H9 (cell line): ENCODE results near the gene PHOX2A. TPM values are rescaled to one million over a fixed set of nuclear protein-coding genes. Genes with fewer than 3 reads are reported as not detected.
A peak's percentile ranks its signal among the peaks of the same experiment; 100 is the strongest.

ENCODE experiments used
- DNase-seq: peaks from one replicate; pipeline ENCODE4 v3.0.0-alpha.2; 2017
- H2AFZ ChIP-seq: one replicate; pipeline ENCODE4 v1.6.1; 2013; ENCODE audit warnings: mild to moderate bottlenecking, low read length, control low read depth, moderate library complexity
- H2AK5ac ChIP-seq: 2 replicates; pipeline ENCODE4 v1.6.1; 2013; ENCODE audit warnings: low read length, control low read depth, mixed read lengths; ENCODE audit not compliant: insufficient read length
- H2BK120ac ChIP-seq: one replicate; pipeline ENCODE4 v1.6.1; 2013; ENCODE audit warnings: low read depth, mild to moderate bottlenecking, low read length, control low read depth, inconsistent platforms; ENCODE audit not compliant: poor library complexity, severe bottlenecking
- H2BK12ac ChIP-seq: 2 replicates; pipeline ENCODE4 v1.6.1; 2013; ENCODE audit warnings: low read length, control low read depth, mixed read lengths, low read depth; ENCODE audit not compliant: insufficient read length
- H2BK15ac ChIP-seq: 2 replicates; pipeline ENCODE4 v1.6.1; 2013; ENCODE audit warnings: low read depth, low read length, control low read depth
- H2BK20ac ChIP-seq: one replicate; pipeline ENCODE4 v1.6.1; 2013; ENCODE audit warnings: low read depth, mild to moderate bottlenecking, low read length, control low read depth, inconsistent platforms; ENCODE audit not compliant: poor library complexity, severe bottlenecking
- H2BK5ac ChIP-seq: 2 replicates; pipeline ENCODE4 v1.6.1; 2013; ENCODE audit warnings: low read length, control low read depth, mixed read lengths; ENCODE audit not compliant: insufficient read length
- H3K14ac ChIP-seq: 2 replicates; pipeline ENCODE4 v1.6.1; 2013; ENCODE audit warnings: low read length, control low read depth; ENCODE audit not compliant: insufficient read depth
- H3K18ac ChIP-seq: 2 replicates; pipeline ENCODE4 v1.6.1; 2013; ENCODE audit warnings: low read depth, mild to moderate bottlenecking, mixed read lengths, low read length, control low read depth; ENCODE audit not compliant: insufficient read length
- H3K23ac ChIP-seq: 2 replicates; pipeline ENCODE4 v1.6.1; 2013; ENCODE audit warnings: low read length, control low read depth, mixed read lengths, low read depth; ENCODE audit not compliant: insufficient read length
- H3K23me2 ChIP-seq: 2 replicates; pipeline ENCODE4 v1.6.1; 2013; ENCODE audit warnings: low read depth, mild to moderate bottlenecking, mixed read lengths, low read length, control low read depth; ENCODE audit not compliant: insufficient read length, poor library complexity, severe bottlenecking
- H3K27ac ChIP-seq: 2 replicates; pipeline ENCODE4 v1.5.1; 2013; ENCODE audit warnings: low read length, control low read depth, mixed read lengths, low read depth; ENCODE audit not compliant: insufficient read length
- H3K27me3 ChIP-seq: 2 replicates; pipeline ENCODE4 v1.6.1; 2013; ENCODE audit warnings: low read length, control low read depth, inconsistent platforms; ENCODE audit not compliant: insufficient read depth
- H3K4ac ChIP-seq: 2 replicates; pipeline ENCODE4 v1.6.1; 2013; ENCODE audit warnings: low read depth, mild to moderate bottlenecking, control low read depth, inconsistent platforms, low read length, moderate library complexity
- H3K4me1 ChIP-seq: 2 replicates; pipeline ENCODE4 v1.6.1; 2013; ENCODE audit warnings: low read length, control low read depth, inconsistent platforms; ENCODE audit not compliant: insufficient read depth
- H3K4me2 ChIP-seq: 2 replicates; pipeline ENCODE4 v1.6.1; 2013; ENCODE audit warnings: low read length, control low read depth, mixed read lengths; ENCODE audit not compliant: insufficient read length, insufficient read depth
- H3K56ac ChIP-seq: 2 replicates; pipeline ENCODE4 v1.6.1; 2013; ENCODE audit warnings: low read depth, mild to moderate bottlenecking, mixed read lengths, low read length, control low read depth; ENCODE audit not compliant: insufficient read length
- H3K79me1 ChIP-seq: 2 replicates; pipeline ENCODE4 v1.6.1; 2013; ENCODE audit warnings: low read depth, mild to moderate bottlenecking, moderate library complexity, low read length, control low read depth, inconsistent platforms; ENCODE audit not compliant: insufficient read depth, poor library complexity, severe bottlenecking
- H3K79me2 ChIP-seq: 2 replicates; pipeline ENCODE4 v1.6.1; 2013; ENCODE audit warnings: low read length, control low read depth, inconsistent platforms; ENCODE audit not compliant: insufficient read depth
- H3K9ac ChIP-seq: 2 replicates; pipeline ENCODE4 v1.6.1; 2013; ENCODE audit warnings: low read length, control low read depth, mixed read lengths; ENCODE audit not compliant: insufficient read length; ENCODE audit errors: extremely low read depth
- H3K9me3 ChIP-seq: one replicate; pipeline ENCODE4 v1.6.1; 2013; ENCODE audit warnings: low read depth, low read length, inconsistent platforms; ENCODE audit not compliant: control insufficient read depth
- H3T11ph ChIP-seq: one replicate; pipeline ENCODE4 v1.6.1; 2013; ENCODE audit warnings: mild to moderate bottlenecking, low read length, control low read depth, inconsistent platforms
- H4K20me1 ChIP-seq: one replicate; pipeline ENCODE4 v1.6.1; 2013; ENCODE audit not compliant: control insufficient read depth, insufficient read length, insufficient read depth
- H4K5ac ChIP-seq: 2 replicates; pipeline ENCODE4 v1.6.1; 2013; ENCODE audit warnings: low read depth, mild to moderate bottlenecking, mixed read lengths, low read length, control low read depth; ENCODE audit not compliant: insufficient read length
- H4K8ac ChIP-seq: replicated peaks from 2 replicates; pipeline ENCODE4 v1.6.1; 2013; ENCODE audit warnings: low read length, control low read depth, mixed read lengths, low read depth; ENCODE audit not compliant: insufficient read length
- H4K91ac ChIP-seq: 2 replicates; pipeline ENCODE4 v1.6.1; 2013; ENCODE audit warnings: low read depth, mild to moderate bottlenecking, moderate library complexity, mixed read lengths, low read length, control low read depth; ENCODE audit not compliant: insufficient read length
- H3K27ac Mint-ChIP-seq, 3 experiments: 2 replicates in 2 of 3; 3 replicates in 1 of 3; pipeline ENCODE4 v1.8.0; 2020 to 2021; ENCODE audit warnings: mixed read lengths in 3 of 3, mild to moderate bottlenecking in 1 of 3, moderate library complexity in 1 of 3
- H3K27me3 Mint-ChIP-seq: 2 replicates; pipeline ENCODE4 v1.8.0; 2021; ENCODE audit warnings: low read depth, mild to moderate bottlenecking, moderate library complexity, mixed read lengths
- H3K36me3 Mint-ChIP-seq, 3 experiments: 2 replicates in 2 of 3; 3 replicates in 1 of 3; pipeline ENCODE4 v1.8.0; 2020 to 2021; ENCODE audit warnings: low read depth in 3 of 3, mixed read lengths in 3 of 3; ENCODE audit not compliant: insufficient read depth in 1 of 3
- H3K4me1 Mint-ChIP-seq, 2 experiments: 2 replicates each; pipeline ENCODE4 v1.8.0; 2020; ENCODE audit warnings: mixed read lengths in 2 of 2
- H3K4me3 Mint-ChIP-seq, 2 experiments: 2 replicates in 1 of 2; 3 replicates in 1 of 2; pipeline ENCODE4 v1.8.0; 2020 to 2021; ENCODE audit warnings: mild to moderate bottlenecking in 2 of 2, mixed read lengths in 2 of 2, moderate library complexity in 1 of 2
- H3K9me3 Mint-ChIP-seq, 2 experiments: 2 replicates in 1 of 2; 3 replicates in 1 of 2; pipeline ENCODE4 v1.8.0; 2020; ENCODE audit warnings: mild to moderate bottlenecking in 2 of 2, mixed read lengths in 2 of 2, moderate library complexity in 1 of 2
- CTCF ChIP-seq: fragments of 200-600 bp; sonication (generic); conservative IDR thresholded peaks from 3 replicates; pipeline ENCODE4 v1.8.0; 2021; ENCODE audit warnings: antibody characterized with exemption, mild to moderate bottlenecking
- WGBS: extraction: QIAGEN DNeasy Blood & Tissue Kit; methylation state at CpG from one replicate; pipeline ENCODE4 v1.1.7; 2013; ENCODE audit warnings: missing lambda C conversion rate, low lambda C conversion rate, mixed read lengths; ENCODE audit not compliant: insufficient read length; ENCODE audit errors: extremely low coverage; 5-methylcytosine and 5-hydroxymethylcytosine counted together
- total RNA-seq: library from RNA; stranded (reverse); gene quantifications from 2 replicates; pipeline ENCODE4 v1.2.1, GENCODE V29; 2021

PHOX2A gene
- total RNA-seq, 1 experiment from 2014 or later, result 1.4 TPM

DNA sequence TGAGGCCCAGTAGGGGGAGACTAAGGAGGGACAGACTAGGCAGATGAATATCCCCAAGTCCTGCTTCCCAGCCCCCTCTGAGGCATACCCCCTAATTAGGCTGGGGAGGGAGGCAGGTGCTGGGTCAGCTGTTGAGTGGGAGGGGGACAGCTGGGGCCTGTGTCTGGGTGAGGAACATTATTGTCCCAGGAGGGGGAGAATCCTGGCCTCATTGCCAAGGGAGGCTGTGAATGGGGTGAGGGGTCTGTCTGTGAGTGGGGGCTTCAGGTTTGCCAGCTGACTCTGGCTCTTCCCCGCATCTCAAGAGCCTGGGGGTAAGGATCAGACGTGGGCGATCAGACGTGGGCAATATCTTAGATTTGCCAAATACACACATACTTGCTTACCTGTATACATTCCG, 17.3 kb downstream of the PHOX2A start:
- H3K4me3 Mint-ChIP-seq, result peak overlapping the region; percentile 89 to 95; a peak in 2 of 5 replicates
- H3K36me3 Mint-ChIP-seq, result peaks cover 24 to 56% (median 53%) of the 10 kb centered on the region in 3 experiments; a peak in 6 of 7 replicates
- Histone ChIP-seq H4K20me1 (peaks cover 2% of the 10 kb centered on the region), H2BK120ac (no peak overlapping the region), H3K23me2 (peaks cover 16% of the 10 kb centered on the region), H4K8ac (no peak overlapping the region), H3K18ac (no peak overlapping the region), H3K79me2 (peaks cover 4% of the 10 kb centered on the region; the same call in 1 of the 2 replicates), H2BK15ac (no peak overlapping the region), H3K4me1 (peaks cover 2% of the 10 kb centered on the region; the same call in 1 of the 2 replicates), H3K56ac (no peak overlapping the region), H2AFZ (no peak overlapping the region), H4K5ac (no peak overlapping the region), H3K23ac (no peak overlapping the region), H2BK20ac (no peak overlapping the region), H3K79me1 (peaks cover 3% of the 10 kb centered on the region), H3K4me2 (no peak overlapping the region), H2AK5ac (no peak overlapping the region), H3K27ac (no peak overlapping the region), H3K4ac (no peak overlapping the region), H3K27me3 (no peaks in the 10 kb centered on the region), H2BK12ac (no peak overlapping the region), H4K91ac (no peak overlapping the region), H3K9ac (no peak overlapping the region), H3K9me3 (no peaks in the 10 kb centered on the region), H3K14ac (no peak overlapping the region; the same call in 1 of the 2 replicates), H2BK5ac (no peak overlapping the region), H3T11ph (no peak overlapping the region)
- DNase-seq, result peak; percentile 13
- peaks cover 3% of the 10 kb centered on the region for H3K27me3 Mint-ChIP-seq
- peaks cover 23 to 31% of the 10 kb centered on the region in 2 experiments for H3K4me1 Mint-ChIP-seq
- H3K9me3 Mint-ChIP-seq, result no peaks in the 10 kb centered on the region
- H3K27ac Mint-ChIP-seq, result no peak overlapping the region
- no peak for TF ChIP-seq CTCF
- WGBS, result no CpG with 5 or more reads among the region's 5 CpGs
